Esophagus muscularis mucosa (tissue), 3 donors: ENCODE results near the gene MUC4.

Experiments
- POLR2A ChIP-seq: fragments of 450-650 bp; IDR thresholded peaks from one replicate; pipeline ENCODE4 v1.6.1; 2017; ENCODE audit warnings: antibody characterized with exemption, moderate library complexity, mild to moderate bottlenecking, low read depth
- TF ChIP-seq, protein P1 (sequence below), 3 experiments: fragments of 200-600 bp in 2 of 3; fragments of 450-650 bp in 1 of 3; sonication (generic) in 2 of 3; IDR thresholded peaks; one replicate each; pipeline ENCODE4 v1.5.1; 2017 to 2019; ENCODE audit warnings: antibody characterized with exemption in 3 of 3, mild to moderate bottlenecking in 2 of 3, moderate library complexity in 1 of 3

DNA sequence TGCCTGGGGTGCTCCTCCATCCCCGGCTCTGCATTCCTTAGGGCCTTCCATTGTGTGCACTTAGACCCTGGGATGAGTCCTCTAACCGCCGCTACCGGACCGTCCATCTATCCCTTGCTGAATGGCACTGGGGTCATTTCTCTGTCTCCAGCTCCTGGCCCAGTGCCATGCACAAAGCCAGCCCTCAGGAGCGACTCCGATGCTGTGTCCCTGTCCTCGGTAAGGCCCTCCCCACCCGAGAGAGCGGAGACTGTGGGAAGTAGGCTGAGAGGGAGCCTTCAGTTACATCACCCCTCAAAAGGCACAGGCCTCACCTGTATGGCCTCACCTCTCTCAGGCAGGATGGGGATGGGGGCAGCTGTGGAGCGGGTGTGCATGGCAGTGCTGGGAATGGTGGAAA is 33.8 kb downstream of the MUC4 start:
- TF ChIP-seq, protein P1, sequence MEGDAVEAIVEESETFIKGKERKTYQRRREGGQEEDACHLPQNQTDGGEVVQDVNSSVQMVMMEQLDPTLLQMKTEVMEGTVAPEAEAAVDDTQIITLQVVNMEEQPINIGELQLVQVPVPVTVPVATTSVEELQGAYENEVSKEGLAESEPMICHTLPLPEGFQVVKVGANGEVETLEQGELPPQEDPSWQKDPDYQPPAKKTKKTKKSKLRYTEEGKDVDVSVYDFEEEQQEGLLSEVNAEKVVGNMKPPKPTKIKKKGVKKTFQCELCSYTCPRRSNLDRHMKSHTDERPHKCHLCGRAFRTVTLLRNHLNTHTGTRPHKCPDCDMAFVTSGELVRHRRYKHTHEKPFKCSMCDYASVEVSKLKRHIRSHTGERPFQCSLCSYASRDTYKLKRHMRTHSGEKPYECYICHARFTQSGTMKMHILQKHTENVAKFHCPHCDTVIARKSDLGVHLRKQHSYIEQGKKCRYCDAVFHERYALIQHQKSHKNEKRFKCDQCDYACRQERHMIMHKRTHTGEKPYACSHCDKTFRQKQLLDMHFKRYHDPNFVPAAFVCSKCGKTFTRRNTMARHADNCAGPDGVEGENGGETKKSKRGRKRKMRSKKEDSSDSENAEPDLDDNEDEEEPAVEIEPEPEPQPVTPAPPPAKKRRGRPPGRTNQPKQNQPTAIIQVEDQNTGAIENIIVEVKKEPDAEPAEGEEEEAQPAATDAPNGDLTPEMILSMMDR (IDR thresholded peaks at IDR 0.05), result no peak
- no peak for TF ChIP-seq POLR2A
